Measurements from ENCODE around the gene PDP2. TPM values are rescaled to one million over a fixed set of nuclear protein-coding genes. Genes with fewer than 3 reads are reported as not detected.

The PDP2 gene
- total and polyA plus RNA-seq, 9 of the 15 experiments (the other 6 are each of a cell fraction or from before 2014, with no cell fraction given), result 2.5 to 24.3 (median 7.2) TPM

- H3K9me3 ChIP-seq (replicated peaks; ENCODE audit: control insufficient read depth, insufficient read depth, low read depth, low read length), result no peaks in the 10 kb centered on the region
- BruUV-seq (replicated peaks), result no TSS peak
- H3K9me1 ChIP-seq (ENCODE audit: control insufficient read depth, insufficient read depth, low read length), result no peaks in the 10 kb centered on the region
- in situ Hi-C loops (cut with MboI), result no loop called here
- H2AFZ ChIP-seq (ENCODE audit: low read depth, low read length), result no peak overlapping the region
- H3K4me3 ChIP-seq, result no peak overlapping the region
- no peak for ATAC-seq
- H3K27me3 ChIP-seq (ENCODE audit: control insufficient read depth in 2 of 2, insufficient read depth in 2 of 2, low read length in 2 of 2), result peaks cover 18 to 20% of the 10 kb centered on the region in 2 experiments; a peak in 4 of 5 replicates
- no peak overlapping the region for H3K27ac ChIP-seq (ENCODE audit: extremely low read depth, low read depth, low read length)
- POLR2A ChIA-PET, result no interaction called here
- H4K20me1 ChIP-seq (replicated peaks; ENCODE audit: control insufficient read depth, insufficient read depth, low read length), result 0 out of 2 replicates have a peak, but pooled peaks cover 4% of the 10 kb centered on the region
- CTCF ChIA-PET (ENCODE audit: low intra/inter-chr PET ratio), result no interaction called here
- H3K79me2 ChIP-seq (ENCODE audit: control insufficient read depth, insufficient read depth, low read length), result no peaks in the 10 kb centered on the region
- DNase-seq (ENCODE audit: extremely low read depth in 1 of 4, low spot score in 3 of 4), result no peak
- no peak overlapping the region for H3K9ac ChIP-seq (ENCODE audit: insufficient read depth in 1 of 2, low read depth in 2 of 2, low read length in 2 of 2)
- no peak for FAIRE-seq
- H3K4me1 ChIP-seq (replicated peaks in 1 of 2; ENCODE audit: control insufficient read depth in 2 of 2, insufficient read depth in 2 of 2, low read length in 2 of 2), result peaks cover 12 to 22% of the 10 kb centered on the region in 2 experiments; a peak in 3 of 5 replicates
- no peak overlapping the region for H3K4me2 ChIP-seq (ENCODE audit: insufficient read depth, low read length)
- intact Hi-C loops (cut with micrococcal nuclease), result no loop called here
- WGBS (ENCODE audit: insufficient coverage, low coverage, missing lambda C conversion rate), result 4% methylated on average over 9 of the region's 9 CpGs
- no peak for TF ChIP-seq ZNF277 (CRISPR knock-in tag; IDR thresholded peaks at IDR 0.05; ENCODE audit: borderline replicate concordance)
- no peak for TF ChIP-seq COPS2 (conservative IDR thresholded peaks at IDR 0.05)
- TF ChIP-seq, protein P1, sequence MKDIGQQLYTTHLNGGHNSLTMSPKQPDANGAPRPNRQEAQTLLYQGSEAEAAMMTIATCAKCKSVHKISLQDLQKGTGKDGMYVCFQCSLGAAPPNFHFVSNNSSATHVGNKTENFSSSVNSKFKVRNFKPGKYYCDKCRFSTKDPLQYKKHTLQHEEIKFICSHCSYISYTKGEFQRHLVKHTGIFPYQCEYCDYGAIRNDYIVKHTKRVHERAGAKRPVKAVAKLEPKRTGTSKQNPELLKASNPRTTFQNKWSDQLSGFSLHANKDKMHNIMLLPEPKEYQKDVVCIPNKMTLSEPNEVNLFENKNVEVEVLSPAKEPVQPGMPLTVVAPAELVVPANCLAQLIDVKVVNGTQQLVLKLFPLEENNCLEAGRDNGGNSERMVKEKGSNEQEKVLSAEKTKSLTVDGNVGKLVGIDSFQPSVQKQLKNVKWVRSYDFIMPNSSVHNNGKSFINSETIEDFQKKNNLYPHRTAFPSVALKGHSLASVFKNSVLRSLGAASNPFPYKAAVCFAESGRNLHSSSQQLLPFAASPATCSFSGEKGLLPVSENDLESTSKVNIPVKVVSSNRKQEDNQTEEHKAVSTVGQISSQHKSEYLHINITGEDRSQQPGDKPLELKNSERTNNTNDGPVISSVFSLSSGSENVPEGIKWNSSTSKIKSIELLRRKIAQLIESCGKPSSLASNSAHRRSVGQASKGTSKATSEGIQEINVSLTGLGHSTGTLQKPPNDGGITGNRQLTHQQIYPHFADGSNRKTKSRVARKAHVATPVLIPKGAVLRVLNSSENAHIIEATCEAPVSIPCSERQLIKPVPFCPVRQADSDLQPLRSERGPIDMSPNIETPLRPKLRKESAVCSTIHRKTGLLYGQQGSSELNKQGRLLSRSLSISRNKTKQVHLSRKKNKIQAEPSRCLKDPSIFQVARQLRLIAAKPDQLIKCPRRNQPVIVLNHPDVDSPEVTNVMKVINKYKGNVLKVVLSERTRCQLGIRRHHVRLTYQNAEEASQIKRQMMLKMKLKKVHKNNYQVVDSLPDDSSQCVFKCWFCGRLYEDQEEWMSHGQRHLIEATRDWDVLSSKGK (CRISPR knock-in tag; IDR thresholded peaks at IDR 0.05), result no peak
- TF ChIP-seq MCM2 (IDR thresholded peaks at IDR 0.05; ENCODE audit: low read depth), result no peak
- H3K36me3 ChIP-seq (ENCODE audit: control insufficient read depth, insufficient read depth, low read length), result no peaks in the 10 kb centered on the region
These were observed 34.5 kb upstream of the PDP2 start for GRCh38 chr16:66845791-66846221.

All from K562 (cell line).